GM15510 (cell line): ENCODE data around the gene THAP5.

Experiments
- POLR2A ChIP-seq: IDR thresholded peaks from 3 replicates; pipeline ENCODE4 v1.6.1; 2011; ENCODE audit warnings: borderline replicate concordance; ENCODE audit not compliant: insufficient read length; ENCODE audit errors: extremely low read depth

Gene THAP5, protein sequence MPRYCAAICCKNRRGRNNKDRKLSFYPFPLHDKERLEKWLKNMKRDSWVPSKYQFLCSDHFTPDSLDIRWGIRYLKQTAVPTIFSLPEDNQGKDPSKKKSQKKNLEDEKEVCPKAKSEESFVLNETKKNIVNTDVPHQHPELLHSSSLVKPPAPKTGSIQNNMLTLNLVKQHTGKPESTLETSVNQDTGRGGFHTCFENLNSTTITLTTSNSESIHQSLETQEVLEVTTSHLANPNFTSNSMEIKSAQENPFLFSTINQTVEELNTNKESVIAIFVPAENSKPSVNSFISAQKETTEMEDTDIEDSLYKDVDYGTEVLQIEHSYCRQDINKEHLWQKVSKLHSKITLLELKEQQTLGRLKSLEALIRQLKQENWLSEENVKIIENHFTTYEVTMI

DNA sequence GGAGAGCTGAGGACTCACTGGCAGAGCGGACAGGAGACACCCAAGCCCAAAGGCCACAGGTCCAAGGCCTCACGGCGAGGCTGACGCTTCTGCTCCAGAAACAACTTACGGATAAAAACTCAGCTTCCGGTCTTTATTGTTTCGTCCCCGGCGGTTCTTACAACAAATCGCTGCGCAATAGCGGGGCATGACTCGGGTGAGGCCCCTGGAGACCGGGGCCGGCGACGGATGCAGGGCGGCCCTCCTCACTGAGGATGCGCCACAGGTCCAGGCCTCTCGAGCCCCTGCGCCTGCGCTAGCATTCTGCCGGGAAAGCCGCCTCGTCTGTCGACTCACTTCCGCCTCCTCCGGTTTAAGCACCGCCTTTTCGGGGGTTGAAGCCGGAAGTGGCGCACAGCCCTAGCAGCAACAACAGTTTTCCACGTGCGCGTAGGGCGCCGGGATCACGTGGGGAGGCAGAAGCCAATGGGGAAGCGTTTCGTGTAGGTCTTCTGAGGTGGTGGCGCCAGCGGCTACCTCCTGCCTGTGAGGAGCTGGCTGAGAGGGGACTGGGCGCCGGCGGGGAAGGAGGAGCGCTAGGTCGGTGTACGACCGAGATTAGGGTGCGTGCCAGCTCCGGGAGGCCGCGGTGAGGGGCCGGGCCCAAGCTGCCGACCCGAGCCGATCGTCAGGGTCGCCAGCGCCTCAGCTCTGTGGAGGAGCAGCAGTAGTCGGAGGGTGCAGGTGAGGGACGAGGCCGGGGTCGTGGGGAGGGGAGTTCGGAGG, at the start of gene THAP5, which contains the start of gene DNAJB9:
Gene THAP5 (minus strand): TSS at position 326 of the 765 bp plus-strand sequence. CDS start 137 bp downstream, at position 189.
Gene DNAJB9 (plus strand): TSS at position 494 of the 765 bp plus-strand sequence. CDS start 1,853 bp downstream, outside the sequence.
- TF ChIP-seq POLR2A, result peak; percentile 91

GRCh38 chr7:108618056-108618455, 48.5 kb upstream of the THAP5 start:
- TF ChIP-seq POLR2A, result no peak

DNA sequence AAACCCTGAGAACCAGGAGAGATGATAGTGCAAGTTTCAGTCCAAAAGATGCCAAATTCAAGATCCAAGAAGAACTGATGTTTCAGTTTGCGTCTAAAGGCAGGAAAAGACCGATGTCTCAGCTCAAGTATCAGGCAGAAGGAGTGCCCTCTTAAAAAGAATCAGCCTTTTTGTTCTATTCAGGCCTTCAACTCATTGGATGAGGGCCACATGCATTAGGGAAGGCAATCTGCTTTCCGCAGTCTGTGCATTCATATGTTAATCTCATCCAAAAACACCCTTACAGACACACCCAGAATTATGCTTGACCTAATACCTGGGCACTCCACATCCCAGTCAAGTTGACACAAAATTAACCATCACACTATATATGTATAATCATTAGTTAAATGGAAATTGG, 45.4 kb upstream of the THAP5 start:
- TF ChIP-seq POLR2A, result no peak

DNA sequence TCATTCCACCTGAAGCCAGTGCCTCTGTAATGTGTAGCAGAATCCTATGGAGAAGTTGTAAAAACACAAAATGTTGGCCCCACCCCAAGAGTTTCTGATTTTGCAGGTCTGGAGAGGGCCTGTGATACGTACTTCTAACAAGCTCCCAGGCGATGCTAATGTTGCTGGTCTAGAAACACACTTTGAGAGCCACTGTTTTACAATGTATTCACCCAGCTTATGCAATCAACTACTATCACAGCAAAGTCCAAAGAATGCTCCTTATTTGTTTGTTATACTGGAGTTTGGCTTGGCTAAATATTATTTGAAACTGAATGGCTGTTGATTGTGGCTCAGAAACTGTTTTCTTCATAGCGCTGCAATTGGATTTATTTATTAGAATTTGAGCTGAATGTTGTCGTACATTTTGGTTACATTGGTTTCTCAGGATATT, 44.5 kb upstream of the THAP5 start:
- TF ChIP-seq POLR2A, result no peak

GRCh38 chr7:108613147-108613948, 43.8 kb upstream of the THAP5 start:
- TF ChIP-seq POLR2A, result no peak

GRCh38 chr7:108611268-108611667, 41.8 kb upstream of the THAP5 start:
- TF ChIP-seq POLR2A, result no peak

GRCh38 chr7:108609643-108610042, 40.1 kb upstream of the THAP5 start:
- no peak for TF ChIP-seq POLR2A

DNA sequence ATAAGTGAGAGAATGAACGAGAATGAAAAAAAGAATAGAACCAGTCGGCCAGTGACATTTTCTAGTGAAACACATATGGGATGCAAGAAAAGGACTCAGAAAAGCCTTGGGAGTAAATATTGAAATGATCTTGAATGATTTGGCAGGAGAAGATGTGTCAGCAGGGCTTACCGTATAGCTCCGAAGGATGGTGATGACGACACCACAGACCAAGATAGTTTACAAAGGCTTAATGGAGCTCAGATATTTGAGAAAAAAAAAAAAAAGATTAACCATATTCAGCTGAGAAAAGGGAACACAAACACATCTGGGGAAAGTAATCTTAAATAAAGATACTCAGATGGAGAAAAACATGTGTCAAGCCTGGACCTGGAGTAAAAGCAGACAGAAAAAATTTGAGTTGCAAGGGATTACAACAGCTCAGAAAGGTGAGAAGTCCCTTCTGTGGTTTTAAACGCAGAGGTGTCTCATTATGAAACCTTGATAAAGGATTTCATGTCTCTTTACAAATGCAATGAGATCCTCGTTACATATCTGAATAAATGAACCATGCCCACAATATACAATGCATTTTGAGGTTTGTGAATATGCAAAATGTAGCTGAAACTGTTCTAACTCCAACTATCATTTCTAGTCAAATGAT, 36.2 kb upstream of the THAP5 start:
- TF ChIP-seq POLR2A, result no peak

GRCh38 chr7:108604307-108605077, 35.0 kb upstream of the THAP5 start:
- no peak for TF ChIP-seq POLR2A

DNA sequence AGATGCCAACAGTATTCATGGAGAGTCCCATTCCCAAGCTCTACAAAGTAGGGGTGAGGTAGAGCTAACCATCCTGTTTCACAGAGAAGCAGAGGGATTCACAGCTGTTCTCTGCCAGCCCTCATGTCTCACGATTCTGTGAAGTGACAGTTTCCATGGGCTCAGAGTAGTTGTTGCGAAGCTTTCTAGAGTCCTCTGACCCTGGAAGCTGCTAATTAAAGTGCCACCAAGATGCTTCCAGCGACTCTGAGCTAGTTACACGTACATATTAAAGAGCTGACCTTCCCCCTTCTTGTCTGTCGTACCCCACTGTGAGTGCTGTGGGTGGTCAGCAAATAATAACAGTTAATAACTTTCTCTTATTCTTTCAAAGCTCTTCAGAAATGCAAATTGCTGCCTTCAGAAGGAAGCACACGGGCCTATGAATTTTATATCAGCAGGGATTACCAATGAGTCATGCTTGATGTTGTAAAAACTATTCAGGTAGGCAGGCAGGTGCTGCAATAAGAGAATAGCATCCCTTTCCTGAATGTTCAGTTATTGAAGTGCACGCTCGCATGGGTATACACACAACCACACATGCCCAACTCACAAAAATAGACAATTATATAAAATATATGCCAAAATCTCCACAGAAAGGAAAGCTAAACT, 34.3 kb upstream of the THAP5 start:
- no peak for TF ChIP-seq POLR2A

- TF ChIP-seq POLR2A, result no peak
Observed at GRCh38 chr7:108600399-108600798, 30.9 kb upstream of the THAP5 start.

DNA sequence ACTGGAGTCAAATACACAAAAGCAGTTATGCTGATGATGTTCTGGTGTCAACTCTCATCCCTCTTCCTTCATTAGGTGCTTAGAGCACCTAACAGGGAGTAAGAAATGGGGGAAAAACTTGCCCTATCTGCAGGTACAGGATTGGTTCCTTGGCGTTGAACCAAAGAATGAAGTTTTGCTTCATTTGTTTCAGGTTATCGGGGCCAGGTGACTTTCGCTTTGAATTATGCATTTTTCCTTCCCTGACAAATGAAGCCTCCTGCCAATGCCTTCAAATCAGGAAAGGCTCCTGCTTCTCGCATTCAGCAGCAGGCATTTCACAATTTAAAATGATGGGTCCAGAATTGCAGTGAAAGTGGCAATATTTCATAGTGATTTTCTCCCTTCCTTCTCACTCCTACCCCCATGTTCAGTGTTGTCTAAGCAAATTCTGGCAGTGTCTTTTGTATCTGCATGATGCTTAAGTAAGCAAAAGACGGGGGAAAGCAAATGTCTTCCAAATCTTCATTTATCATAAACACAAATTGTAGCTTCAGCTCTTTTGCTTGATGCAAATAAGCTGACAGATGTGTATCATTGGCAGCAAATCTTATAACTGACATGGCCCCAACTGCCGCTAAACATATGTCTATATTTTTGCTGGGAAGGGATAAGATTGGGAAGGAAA, 29.5 kb upstream of the THAP5 start:
- no peak for TF ChIP-seq POLR2A

- no peak for TF ChIP-seq POLR2A
Observed at GRCh38 chr7:108598153-108598552, 28.6 kb upstream of the THAP5 start.
